A673 (cell line): Measurements from ENCODE around the gene UVSSA.

Source experiments
- CTCF ChIP-seq: fragments of 300-800, 200-600 bp; sonication (generic); conservative IDR thresholded peaks from 2 replicates; pipeline ENCODE4 v1.5.1; 2017; ENCODE audit warnings: low read depth, mild to moderate bottlenecking, antibody characterized with exemption, low read length, moderate library complexity, mixed read lengths
- EZH2 ChIP-seq: fragments of 200-600 bp; sonication (generic); IDR thresholded peaks from 2 replicates; pipeline ENCODE4 v1.6.1; 2017; ENCODE audit warnings: borderline replicate concordance, low read depth, mild to moderate bottlenecking, mixed read lengths, antibody characterized with exemption, low read length; ENCODE audit not compliant: poor library complexity, severe bottlenecking

- no peak for TF ChIP-seq EZH2
- TF ChIP-seq CTCF: no peak
Observed at GRCh38 chr4:1328267-1329155, 18.5 kb upstream of the UVSSA start.
